ENCODE data around the gene CRYBG3.

CRYBG3 gene

DNA sequence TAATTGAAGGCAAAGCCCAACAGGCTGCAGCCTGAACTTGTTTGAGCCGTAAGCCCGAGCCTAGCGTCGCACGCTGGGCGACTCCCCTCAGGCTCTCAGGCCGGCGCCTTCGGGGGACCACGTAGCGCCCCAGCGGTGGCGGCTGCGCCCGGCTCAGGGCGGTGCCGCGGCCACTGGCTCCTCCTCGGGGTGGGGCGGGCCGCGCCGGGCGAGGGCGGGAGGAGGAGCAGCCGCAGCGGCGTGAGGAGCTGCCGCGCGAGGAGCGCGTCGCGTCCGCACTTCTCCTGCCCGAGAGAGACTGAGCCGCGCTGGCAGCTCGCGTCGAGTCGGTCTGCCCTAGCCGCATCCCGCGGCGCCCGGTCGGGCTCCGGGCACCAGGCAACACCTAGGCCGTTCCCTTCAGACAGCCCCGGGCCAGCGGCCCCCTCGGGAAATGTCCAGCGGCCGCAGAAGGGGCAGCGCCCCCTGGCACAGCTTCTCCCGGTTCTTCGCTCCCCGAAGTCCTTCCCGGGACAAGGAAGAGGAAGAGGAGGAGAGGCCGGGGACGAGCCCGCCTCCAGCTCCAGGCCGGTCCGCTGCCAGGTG lies at the start of gene CRYBG3:
Gene CRYBG3 (plus strand): TSS at position 238 of the 585 bp plus-strand sequence. CDS start 196 bp downstream, at position 434.
- Mint-ChIP-seq H3K36me3 (ENCODE audit: low read depth) (peaks cover 7% of the 10 kb centered on the region), H3K4me3 (peak within 1 kb of the TSS; percentile 99), H3K9me3 (no peaks in the 10 kb centered on the region), H3K4me1 (ENCODE audit: low read depth) (peaks cover 26% of the 10 kb centered on the region), H3K27ac (peak within 1 kb of the TSS; percentile 88), H3K27me3 (peaks cover 26% of the 10 kb centered on the region)
- intact Hi-C loops (cut with micrococcal nuclease), result loop anchor here (5.0 to 10.0 kb wide), 2 partner anchors 150 to 703 kb away; partner anchors contain the start of genes CLDND1 and RIOX2

GRCh38 chr3:97772926-97773325 lies 48.9 kb upstream of the CRYBG3 start:
- no peak overlapping the region for H3K27ac Mint-ChIP-seq
- H3K9me3 Mint-ChIP-seq, result no peaks in the 10 kb centered on the region
- H3K36me3 Mint-ChIP-seq (ENCODE audit: low read depth), result no peaks in the 10 kb centered on the region
- intact Hi-C loops (cut with micrococcal nuclease), result no loop called here
- H3K27me3 Mint-ChIP-seq, result no peaks in the 10 kb centered on the region
- H3K4me3 Mint-ChIP-seq, result no peak overlapping the region
- peaks cover 6% of the 10 kb centered on the region for H3K4me1 Mint-ChIP-seq (ENCODE audit: low read depth)

DNA sequence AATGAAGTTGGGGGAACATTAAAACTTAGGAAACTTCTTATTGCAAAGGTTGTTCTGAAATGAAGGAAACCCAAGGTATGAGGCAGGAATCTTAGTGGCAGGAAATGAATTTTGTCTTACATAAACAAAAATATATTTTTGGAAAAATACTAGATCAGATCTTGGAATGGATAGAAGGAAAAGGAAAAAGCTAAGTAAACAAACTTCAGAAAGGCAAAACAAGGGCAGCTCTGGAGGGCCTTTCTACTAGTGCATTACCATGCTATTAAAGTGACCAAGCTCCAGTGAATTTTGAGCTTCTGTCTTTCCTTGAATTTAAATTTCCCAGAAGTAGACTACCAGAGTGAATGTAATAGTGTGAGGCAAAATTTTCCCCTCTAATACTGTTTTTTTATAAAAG lies 43.7 kb upstream of the CRYBG3 start:
- no peaks in the 10 kb centered on the region for H3K9me3 Mint-ChIP-seq
- H3K27me3 Mint-ChIP-seq, result no peaks in the 10 kb centered on the region
- H3K27ac Mint-ChIP-seq, result no peak overlapping the region
- H3K4me1 Mint-ChIP-seq (ENCODE audit: low read depth), result peaks cover 6% of the 10 kb centered on the region
- H3K4me3 Mint-ChIP-seq, result no peak overlapping the region
- no peaks in the 10 kb centered on the region for H3K36me3 Mint-ChIP-seq (ENCODE audit: low read depth)
- intact Hi-C loops (cut with micrococcal nuclease), result no loop called here

- Mint-ChIP-seq H3K27ac (no peak overlapping the region), H3K9me3 (no peaks in the 10 kb centered on the region), H3K4me1 (ENCODE audit: low read depth) (no peaks in the 10 kb centered on the region), H3K4me3 (no peak overlapping the region), H3K36me3 (ENCODE audit: low read depth) (no peaks in the 10 kb centered on the region), H3K27me3 (no peaks in the 10 kb centered on the region)
- intact Hi-C loops (cut with micrococcal nuclease), result loop anchor here (1.0 kb wide), 1 partner anchor 230 kb away; no protein-coding TSS in a partner anchor
These were observed 28.3 kb upstream of the CRYBG3 start for GRCh38 chr3:97793420-97794019.

- no peaks in the 10 kb centered on the region for H3K27me3 Mint-ChIP-seq
- intact Hi-C loops (cut with micrococcal nuclease), result no loop called here
These were observed 25.9 kb upstream of the CRYBG3 start for GRCh38 chr3:97795951-97796350.

DNA sequence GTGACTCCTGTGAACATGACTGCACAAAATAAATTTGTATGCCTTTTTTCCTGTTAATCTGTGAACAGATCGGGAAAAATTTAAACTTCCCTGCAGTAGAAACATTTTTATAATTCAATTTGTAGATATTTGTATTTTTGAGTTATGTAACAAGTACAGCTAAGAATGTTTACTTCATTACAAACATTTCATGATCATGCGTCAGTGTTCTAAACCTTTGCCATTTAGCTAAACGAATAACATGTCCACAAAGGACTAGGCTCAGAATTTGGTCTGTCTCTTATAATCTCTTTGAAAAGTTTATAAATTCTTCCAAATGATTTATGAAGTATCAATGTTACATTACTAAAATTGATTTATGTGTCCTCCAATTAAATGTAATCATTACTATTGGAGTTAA lies 17.3 kb upstream of the CRYBG3 start:
- intact Hi-C loops (cut with micrococcal nuclease), result no loop called here
- Mint-ChIP-seq H3K36me3 (ENCODE audit: low read depth) (no peaks in the 10 kb centered on the region), H3K4me3 (no peak overlapping the region), H3K27me3 (peaks cover 3% of the 10 kb centered on the region), H3K4me1 (ENCODE audit: low read depth) (no peaks in the 10 kb centered on the region), H3K27ac (no peak overlapping the region), H3K9me3 (no peaks in the 10 kb centered on the region)

More at GRCh38 chr3:97795951-97796350, 25.9 kb upstream of the CRYBG3 start:
- Mint-ChIP-seq H3K27ac (no peak overlapping the region), H3K36me3 (ENCODE audit: low read depth) (no peaks in the 10 kb centered on the region), H3K4me1 (ENCODE audit: low read depth) (no peaks in the 10 kb centered on the region), H3K4me3 (no peak overlapping the region), H3K9me3 (no peaks in the 10 kb centered on the region)

- no peaks in the 10 kb centered on the region for H3K4me1 Mint-ChIP-seq (ENCODE audit: low read depth)
- no peaks in the 10 kb centered on the region for H3K36me3 Mint-ChIP-seq (ENCODE audit: low read depth)
- H3K9me3 Mint-ChIP-seq, result no peaks in the 10 kb centered on the region
- no peak overlapping the region for H3K27ac Mint-ChIP-seq
- intact Hi-C loops (cut with micrococcal nuclease), result no loop called here
- peaks cover 5% of the 10 kb centered on the region for H3K27me3 Mint-ChIP-seq
- H3K4me3 Mint-ChIP-seq, result no peak overlapping the region
These were observed 10.9 kb upstream of the CRYBG3 start for GRCh38 chr3:97810779-97811390.

GRCh38 chr3:97815149-97815917 lies 6.5 kb upstream of the CRYBG3 start:
- intact Hi-C loops (cut with micrococcal nuclease), result no loop called here
- H3K9me3 Mint-ChIP-seq, result no peaks in the 10 kb centered on the region

DNA sequence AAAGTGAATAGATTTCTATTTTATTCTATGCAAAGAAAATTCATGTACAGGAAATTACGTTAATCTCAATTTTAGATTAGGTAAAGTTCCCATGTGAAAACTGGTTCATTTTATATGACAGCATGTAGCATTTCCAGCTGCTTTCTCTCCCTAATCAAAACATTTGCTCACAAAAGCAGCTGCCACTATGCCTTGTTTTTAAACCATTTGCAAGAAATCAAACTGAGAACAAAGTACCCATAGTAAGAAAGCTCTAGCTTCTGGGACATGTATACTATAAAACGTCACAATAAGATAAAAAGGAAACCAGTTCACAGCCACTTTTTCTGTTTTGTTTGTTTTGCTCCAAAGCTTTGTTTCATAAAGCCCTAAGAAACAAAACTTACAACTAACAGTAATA lies 5.0 kb upstream of the CRYBG3 start:
- Mint-ChIP-seq H3K27me3 (peaks cover 29% of the 10 kb centered on the region), H3K4me3 (no peak overlapping the region), H3K9me3 (no peaks in the 10 kb centered on the region), H3K36me3 (ENCODE audit: low read depth) (no peaks in the 10 kb centered on the region), H3K27ac (no peak overlapping the region), H3K4me1 (ENCODE audit: low read depth) (no peaks in the 10 kb centered on the region)
- intact Hi-C loops (cut with micrococcal nuclease), result no loop called here

More at GRCh38 chr3:97815149-97815917, 6.5 kb upstream of the CRYBG3 start:
- Mint-ChIP-seq H3K27ac (no peak overlapping the region), H3K36me3 (ENCODE audit: low read depth) (no peaks in the 10 kb centered on the region), H3K27me3 (peaks cover 19% of the 10 kb centered on the region), H3K4me3 (no peak overlapping the region), H3K4me1 (ENCODE audit: low read depth) (no peaks in the 10 kb centered on the region)

DNA sequence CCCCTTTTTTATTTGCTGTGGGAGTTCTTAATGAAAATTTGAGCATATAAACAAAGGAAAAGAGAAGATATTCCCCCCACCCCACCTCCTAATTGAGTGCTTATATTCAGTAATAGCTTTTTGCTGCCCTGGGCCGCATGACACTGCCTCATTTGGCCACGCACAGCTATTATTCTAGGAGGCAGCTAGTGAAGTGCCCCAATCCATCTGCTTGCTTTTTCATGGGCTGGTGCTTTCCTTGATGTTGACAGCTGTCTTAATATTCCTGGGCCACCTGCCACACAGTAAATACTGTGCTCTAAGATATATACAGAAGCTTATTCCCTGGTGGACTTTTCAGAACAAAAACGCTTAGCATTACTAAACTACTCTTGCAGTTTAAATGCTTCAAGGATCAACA lies 3.8 kb upstream of the CRYBG3 start:
- Mint-ChIP-seq H3K9me3 (no peaks in the 10 kb centered on the region), H3K36me3 (ENCODE audit: low read depth) (peaks cover 7% of the 10 kb centered on the region), H3K4me3 (no peak overlapping the region), H3K27me3 (peaks cover 29% of the 10 kb centered on the region), H3K4me1 (ENCODE audit: low read depth) (peaks cover 2% of the 10 kb centered on the region), H3K27ac (no peak overlapping the region)
- intact Hi-C loops (cut with micrococcal nuclease), result no loop called here

GRCh38 chr3:97820780-97821179 lies 1.0 kb upstream of the CRYBG3 start:
- no peak overlapping the region for H3K27ac Mint-ChIP-seq
- peak overlapping the region; percentile 99 for H3K4me3 Mint-ChIP-seq
- H3K36me3 Mint-ChIP-seq (ENCODE audit: low read depth), result peaks cover 7% of the 10 kb centered on the region
- intact Hi-C loops (cut with micrococcal nuclease), result loop anchor here (5.0 to 10.0 kb wide), 2 partner anchors 152 to 704 kb away; partner anchors contain the start of genes CLDND1 and RIOX2
- H3K27me3 Mint-ChIP-seq, result peaks cover 27% of the 10 kb centered on the region
- no peaks in the 10 kb centered on the region for H3K9me3 Mint-ChIP-seq
- H3K4me1 Mint-ChIP-seq (ENCODE audit: low read depth), result peaks cover 25% of the 10 kb centered on the region

DNA sequence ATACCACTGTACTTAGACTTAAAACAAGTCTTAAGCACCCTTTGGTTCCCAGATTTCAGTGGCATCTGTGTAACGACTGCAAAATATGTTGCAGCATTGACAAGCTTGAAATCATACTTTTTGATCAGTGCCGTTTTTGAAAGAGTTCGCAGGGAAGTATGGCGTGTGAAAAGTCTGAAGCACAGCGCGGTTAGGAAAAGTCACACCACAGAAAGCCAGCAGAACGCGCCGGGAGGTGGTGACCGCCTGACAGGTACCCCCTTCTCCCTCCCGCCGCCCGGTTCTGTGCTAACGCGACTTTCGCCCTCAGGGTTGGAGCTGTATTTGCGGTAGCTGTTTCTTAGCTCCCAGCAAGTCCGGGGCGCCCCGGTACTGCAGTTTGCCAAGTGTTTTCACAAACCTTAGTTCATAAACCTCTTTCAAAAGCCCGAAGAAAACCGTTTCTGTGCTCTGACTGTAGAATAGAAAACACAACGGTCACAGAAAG lies 481 bp upstream of the CRYBG3 start:
- peaks cover 7% of the 10 kb centered on the region for H3K36me3 Mint-ChIP-seq (ENCODE audit: low read depth)
- H3K27ac Mint-ChIP-seq, result peak overlapping the region; percentile 88
- peak overlapping the region; percentile 99 for H3K4me3 Mint-ChIP-seq
- H3K27me3 Mint-ChIP-seq, result peaks cover 27% of the 10 kb centered on the region
- intact Hi-C loops (cut with micrococcal nuclease), result loop anchor here (5.0 to 10.0 kb wide), 2 partner anchors 151 to 703 kb away; partner anchors contain the start of genes CLDND1 and RIOX2
- H3K9me3 Mint-ChIP-seq, result no peaks in the 10 kb centered on the region
- H3K4me1 Mint-ChIP-seq (ENCODE audit: low read depth), result peaks cover 26% of the 10 kb centered on the region

DNA sequence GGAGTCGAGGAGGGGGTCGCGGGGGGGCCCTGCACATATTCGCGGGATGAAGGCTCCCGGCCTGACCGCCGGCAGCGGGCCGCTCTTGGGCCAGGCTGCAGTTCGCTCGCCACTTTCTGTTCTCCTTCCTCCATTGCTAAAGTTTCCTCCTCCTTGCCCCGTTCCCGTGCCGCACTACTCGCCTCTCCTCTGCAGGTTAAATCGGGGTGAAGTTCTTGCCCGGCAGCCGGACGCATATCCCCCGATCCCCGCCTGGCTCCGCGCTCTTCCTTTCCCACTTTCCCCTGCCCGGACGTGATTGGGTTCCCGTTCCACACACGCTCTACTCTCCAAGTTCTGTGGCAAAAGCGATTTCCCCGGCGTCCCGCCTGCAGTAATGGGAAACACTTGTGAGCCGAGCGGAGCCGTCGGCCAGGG lies 556 bp downstream of the CRYBG3 start:
- Mint-ChIP-seq H3K4me3 (peak overlapping the region; percentile 99), H3K27ac (peak overlapping the region; percentile 88), H3K27me3 (peaks cover 26% of the 10 kb centered on the region), H3K9me3 (no peaks in the 10 kb centered on the region), H3K36me3 (ENCODE audit: low read depth) (peaks cover 7% of the 10 kb centered on the region), H3K4me1 (ENCODE audit: low read depth) (peaks cover 26% of the 10 kb centered on the region)
- intact Hi-C loops (cut with micrococcal nuclease), result loop anchor here (5.0 to 10.0 kb wide), 2 partner anchors 150 to 702 kb away; partner anchors contain the start of genes CLDND1 and RIOX2

Data from dendritic cell treated with granulocyte-macrophage colony-stimulating factor and Interleukin-4, amounts not matched to agents 40 ng/mL and 50 ng/mL, for 4 days (primary cell).